Activated CD4-positive, alpha-beta T cell treated with anti-CD3 and anti-CD28 coated beads, Interleukin-2, Interleukin-4, amounts not matched to agents 100 ng/mL and 50 ng/mL, durations not matched to agents 16 hours and 8 hours (primary cell): Measurements from ENCODE around the gene THAP3.
"Not testable (repeated sequence)": the region's sequence is repeated elsewhere in the genome, so short reads cannot be mapped to it uniquely, and the experiment has no call there.

Experiments
- DNase-seq: peaks from one replicate; pipeline ENCODE4 v3.0.0-alpha.2; 2020; ENCODE audit warnings: low spot score

THAP3 gene

DNA sequence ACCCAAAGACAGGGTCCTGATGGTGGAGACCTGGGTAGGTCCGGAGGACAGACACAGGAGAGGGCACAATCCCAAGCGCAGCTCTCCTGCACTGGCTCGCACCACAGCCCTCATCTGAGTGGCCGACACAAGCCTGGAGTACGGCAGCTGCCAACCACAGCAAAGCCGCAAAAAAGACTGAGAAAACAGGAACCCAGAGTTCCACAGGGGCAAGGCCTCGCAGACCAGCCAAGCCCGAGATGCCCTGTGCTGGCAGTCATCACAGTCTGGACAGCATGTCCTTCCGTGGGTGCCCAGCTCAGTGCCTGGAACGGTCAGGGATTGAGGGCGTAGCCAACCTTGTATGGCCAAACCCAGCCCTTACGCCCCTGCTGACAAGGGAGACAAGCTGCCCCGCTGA lies 33.4 kb upstream of the THAP3 start:
- DNase-seq: no peak

DNA sequence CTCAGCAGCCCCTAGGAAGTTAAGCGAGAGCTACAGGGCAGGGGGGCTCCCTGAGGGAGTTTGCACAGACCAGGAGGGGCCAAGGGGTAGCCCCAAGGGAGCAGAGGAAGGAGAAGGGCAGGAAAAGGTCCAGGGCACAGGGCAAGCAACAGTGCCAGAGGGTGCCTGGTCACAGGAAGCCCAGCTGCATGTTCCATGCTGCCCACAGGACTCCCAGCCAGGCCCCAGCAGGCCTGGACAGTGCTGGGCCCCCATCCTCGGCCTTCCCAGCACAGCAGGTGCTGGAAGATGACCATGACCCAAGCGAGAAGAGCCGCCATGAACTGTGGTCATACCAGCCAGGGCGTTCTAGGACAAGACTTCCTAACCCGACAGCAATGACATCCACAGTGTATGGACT lies 33.0 kb upstream of the THAP3 start:
- DNase-seq: no peak

DNA sequence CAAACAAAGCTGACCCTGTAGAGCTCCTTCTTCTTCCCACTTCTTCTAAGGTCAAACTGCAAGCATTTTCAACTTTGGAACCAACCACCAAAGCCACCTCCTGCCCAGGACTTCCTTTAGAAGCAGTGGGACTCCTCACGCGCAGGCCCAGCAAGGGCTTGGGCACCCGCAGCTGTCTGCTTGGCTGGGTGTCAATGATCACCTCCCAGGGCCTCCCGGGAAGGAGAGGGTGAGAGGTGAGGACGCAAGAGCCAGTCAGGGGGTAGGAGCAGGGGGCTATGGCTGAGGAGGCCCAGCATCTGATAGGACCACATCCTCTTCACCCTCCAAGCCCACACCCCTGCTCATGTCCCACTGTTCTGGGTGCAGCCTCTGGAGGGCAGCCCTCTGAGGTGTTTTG lies 32.2 kb upstream of the THAP3 start:
- DNase-seq: no peak

DNA sequence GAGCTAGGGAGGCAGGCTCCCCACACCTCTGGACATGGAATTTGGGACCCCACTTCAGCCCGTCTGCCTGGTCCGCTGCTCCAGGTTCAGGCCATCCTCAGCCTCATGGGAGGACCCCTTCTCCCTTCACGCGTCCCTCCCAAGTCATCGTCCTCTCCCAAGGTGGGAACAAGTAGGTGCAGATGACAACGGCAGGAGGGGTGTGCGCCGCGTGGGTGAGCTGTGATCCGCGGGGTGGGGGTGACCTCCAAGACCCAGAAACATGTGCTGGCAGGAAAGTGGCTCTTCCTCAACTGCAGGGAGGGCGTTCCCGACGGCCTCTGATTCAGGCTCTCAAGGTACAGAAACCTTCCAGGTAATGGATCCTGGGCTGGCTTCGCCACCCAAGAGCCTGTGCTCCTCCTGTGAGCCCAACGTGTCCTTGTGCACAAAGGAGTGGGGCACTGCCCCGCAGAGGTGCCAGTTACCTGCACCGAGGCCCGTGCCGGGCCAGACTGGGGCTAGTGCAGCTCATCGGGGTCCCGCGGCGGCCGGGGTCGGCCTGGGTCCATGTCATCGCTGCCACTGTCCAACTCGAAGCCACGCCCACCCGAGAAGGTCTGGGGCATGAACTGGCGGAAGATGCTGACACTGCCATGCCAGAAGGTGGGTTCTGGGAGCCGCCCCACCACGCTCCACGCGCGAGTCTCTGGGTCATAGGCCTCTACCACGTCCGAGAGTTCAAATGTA lies 31.6 kb upstream of the THAP3 start:
- DNase-seq: no peak

DNA sequence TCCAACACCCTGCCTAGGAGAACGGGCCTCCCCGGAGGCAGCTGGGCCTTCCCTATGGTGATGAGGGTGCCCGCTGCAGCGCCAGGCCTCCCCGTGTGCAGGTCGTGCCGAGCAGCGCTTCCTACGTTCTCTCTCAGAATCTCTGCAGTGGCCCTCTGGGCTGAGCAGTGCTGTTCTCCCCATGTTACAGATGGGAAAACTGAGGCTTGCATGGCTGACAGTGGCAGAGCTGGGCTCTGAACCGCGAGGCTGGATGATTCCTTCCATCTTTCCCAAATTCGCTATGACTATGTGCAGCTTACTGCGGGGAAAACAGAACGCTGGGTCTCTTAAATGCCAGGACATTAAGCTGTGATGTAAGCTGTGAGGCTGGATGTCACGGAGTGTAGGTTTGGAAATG lies 30.9 kb upstream of the THAP3 start:
- no peak for DNase-seq

DNA sequence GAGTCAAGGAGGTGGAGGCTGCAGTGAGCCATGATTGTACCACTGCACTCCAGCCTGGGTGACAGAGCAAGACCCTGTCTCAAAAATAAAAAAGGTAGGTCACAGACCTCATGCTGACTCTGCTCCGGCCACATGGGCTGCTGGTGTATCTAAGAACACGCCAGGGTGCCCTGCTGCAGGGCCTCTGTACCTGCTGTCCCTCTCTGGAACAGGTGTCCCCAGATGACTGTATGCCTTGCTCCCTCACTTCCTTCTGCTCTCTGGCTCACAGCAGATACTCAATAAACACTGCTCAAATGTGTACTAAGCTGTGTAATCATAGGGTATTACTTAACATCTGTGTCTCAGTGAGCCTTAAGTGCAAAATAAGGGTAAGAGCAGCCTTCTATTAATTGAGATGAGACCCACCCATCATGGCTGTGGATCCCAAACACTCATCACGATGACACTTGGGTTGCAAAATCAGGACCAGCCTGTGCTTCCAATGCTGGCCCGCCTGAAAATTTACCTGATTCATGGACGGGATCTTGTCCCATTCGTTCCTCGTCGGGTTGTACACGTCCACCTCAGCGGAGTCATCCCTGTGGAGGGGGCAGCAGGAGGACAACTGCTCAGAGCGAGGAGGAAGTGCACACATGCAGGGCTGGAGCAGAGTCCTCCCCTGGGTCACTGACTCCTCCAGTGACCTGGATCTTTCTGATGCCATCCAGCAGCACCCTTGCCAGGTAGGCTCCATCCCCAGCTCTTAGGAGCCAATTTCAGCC lies 29.5 kb upstream of the THAP3 start:
- DNase-seq: no peak

DNA sequence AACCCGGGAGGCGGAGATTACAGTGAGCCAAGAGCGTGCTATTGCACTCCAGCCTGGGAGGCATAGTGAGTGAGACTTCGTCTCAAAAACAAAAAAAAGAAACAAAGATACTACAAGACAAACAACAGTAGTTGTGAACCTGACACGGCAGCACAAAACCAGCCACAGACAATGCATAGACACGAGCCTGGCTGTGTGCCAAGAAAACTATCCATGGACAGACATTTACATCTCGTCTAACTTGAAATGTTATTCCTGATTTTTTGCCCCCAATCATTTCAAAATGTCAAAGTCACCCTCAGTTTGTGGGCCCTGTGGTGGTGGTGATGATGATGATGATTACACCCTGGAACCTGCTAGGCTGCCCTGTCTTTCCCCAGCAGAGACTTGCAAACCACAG lies 28.3 kb upstream of the THAP3 start:
- no peak for DNase-seq

DNA sequence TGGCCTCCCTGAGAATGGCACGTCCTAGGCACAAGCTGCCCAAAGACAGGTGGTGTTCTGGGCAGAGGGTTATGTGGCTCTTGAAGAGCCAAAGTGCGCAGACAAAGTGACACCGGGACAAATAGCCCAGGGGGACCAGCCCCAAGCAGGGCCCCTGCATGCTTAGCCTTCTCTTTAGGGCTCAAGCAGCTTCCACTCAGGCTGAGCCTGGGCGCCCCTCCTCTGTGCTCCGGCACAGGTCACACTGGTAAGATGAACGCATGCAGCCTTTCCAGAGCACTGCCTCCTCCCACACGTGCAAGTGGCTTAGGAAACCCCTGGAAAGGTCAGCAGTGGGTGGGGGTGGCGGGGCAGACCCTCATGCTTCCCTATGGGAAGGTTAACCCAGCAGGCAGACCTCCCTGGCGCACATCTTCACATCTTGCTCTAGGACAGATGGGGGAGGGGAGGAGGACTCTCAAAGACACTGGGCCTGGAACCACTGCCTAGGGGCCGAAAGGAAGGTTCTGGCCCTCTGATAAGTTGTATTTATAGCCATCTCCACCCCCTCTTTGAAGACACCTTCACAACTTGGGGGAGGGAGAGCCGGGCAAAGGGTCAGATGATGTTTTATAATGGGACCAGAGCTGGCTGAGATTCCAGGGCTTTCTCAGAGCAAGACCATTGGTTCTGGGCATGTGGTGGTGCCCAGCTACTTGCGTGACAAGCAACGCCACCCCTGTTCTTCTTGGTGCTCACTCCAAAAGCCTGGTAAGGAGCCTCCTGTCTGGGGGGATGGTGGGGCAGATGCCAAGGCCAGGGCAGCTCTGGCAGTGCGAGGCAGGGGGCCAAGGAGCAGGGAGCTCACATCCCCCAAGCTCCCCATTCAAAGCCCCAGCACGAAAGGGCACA lies 27.5 kb upstream of the THAP3 start:
- no peak for DNase-seq

DNA sequence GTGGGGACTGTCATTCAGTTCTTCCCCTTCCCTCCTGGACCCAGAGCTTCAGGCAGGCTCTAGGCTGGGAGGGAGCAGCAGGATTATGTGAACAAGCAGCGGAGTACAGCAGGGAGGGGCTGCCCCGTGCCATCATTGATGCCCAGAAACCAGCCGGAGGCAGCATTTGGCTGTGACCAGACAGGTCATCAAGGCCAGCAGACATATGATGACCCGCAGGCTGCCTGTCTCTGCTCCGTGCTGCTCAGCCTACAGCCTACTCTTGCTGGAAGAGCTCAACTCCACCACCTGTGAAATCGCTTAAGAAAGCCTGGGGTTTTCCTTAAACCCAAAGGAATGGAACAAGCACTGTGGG lies 26.9 kb upstream of the THAP3 start:
- no peak for DNase-seq

DNA sequence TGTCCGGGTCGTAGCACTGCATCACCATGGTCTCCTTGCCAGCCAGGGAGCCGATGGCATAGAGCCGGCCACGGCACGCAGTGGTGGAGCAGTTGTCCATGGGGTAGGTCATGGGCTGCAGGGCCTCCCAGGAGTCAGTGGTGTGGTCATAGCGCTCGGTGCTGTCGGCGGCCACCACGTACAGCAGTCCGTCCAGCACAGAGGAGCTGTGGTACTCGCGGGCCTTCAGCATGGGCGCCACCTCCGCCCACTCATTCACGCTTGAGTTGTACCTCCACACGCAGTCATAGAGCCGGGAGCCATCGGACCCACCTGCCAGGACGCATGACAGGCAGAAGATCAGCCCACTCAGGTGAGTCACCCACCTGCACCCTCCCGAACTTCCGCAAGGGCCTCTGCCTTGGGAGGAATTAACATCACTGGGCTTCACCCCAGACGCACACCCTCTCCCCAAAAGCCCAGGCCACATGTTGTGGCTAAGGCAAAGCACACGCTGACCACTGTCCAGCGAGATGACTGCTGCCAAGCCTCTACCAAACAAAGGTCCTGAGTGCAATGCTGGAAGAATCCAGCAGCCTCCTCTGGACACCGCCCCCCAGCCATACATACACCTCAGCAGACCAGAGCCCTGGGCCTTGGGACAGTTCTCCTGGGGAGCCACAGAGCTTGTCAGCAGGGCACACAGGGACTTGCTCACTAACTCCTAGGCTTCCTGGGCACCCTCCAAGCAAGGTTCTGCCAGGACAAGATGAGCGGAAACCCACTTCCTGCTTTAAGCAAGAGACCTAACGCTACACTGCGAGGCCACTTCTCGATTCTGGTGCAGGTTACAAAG lies 25.3 kb upstream of the THAP3 start:
- peak; percentile 52 for DNase-seq

DNA sequence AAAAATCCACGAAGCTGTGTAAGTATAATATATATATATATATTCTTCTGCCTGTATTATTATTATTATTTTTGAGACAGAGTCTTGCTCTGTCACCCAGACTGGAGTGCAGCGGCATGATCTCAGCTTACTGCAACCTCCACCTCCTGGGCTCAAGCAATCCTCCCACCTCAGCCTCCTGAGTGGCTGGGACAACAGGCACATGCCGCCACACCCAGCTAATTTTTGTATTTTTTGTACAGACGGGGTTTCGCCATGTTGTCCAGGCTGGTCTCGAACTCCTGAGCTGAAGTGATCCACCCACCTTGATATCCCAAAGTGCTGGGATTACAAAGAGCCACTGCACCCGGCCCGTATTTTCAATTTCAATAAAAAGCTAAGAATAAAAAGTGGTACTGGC lies 24.7 kb upstream of the THAP3 start:
- not testable (repeated sequence) for DNase-seq

DNA sequence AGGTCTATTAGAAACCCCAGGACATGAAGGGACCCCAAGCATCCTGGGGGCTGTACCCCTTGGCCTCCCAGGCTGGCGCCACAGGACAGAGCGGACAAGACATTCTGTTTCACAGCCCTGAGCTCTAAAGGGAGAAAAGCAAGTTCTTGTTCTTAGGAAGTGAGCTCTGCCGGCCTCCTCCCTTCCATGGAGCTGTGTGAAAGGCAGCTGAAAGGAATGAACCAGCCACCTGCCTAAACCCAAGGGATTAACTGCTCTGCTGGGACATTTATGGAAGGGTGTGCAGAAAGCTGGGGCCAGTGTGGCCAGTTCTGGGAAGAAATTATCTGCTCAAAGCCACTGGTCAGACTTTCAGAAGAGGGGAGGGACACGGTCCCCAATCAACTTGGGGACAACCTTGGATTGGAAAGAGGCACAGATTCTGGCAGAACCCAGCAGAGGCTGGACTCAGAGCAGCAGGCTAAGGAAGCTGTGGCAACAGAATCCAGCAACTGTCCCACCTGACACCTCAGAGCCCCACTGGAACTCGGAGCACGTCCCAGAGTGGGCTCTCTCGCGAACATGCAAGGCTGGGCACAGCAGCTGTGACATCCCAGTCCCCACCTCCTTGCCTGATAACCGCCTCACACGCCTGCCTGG lies 24.1 kb upstream of the THAP3 start:
- DNase-seq: no peak

DNA sequence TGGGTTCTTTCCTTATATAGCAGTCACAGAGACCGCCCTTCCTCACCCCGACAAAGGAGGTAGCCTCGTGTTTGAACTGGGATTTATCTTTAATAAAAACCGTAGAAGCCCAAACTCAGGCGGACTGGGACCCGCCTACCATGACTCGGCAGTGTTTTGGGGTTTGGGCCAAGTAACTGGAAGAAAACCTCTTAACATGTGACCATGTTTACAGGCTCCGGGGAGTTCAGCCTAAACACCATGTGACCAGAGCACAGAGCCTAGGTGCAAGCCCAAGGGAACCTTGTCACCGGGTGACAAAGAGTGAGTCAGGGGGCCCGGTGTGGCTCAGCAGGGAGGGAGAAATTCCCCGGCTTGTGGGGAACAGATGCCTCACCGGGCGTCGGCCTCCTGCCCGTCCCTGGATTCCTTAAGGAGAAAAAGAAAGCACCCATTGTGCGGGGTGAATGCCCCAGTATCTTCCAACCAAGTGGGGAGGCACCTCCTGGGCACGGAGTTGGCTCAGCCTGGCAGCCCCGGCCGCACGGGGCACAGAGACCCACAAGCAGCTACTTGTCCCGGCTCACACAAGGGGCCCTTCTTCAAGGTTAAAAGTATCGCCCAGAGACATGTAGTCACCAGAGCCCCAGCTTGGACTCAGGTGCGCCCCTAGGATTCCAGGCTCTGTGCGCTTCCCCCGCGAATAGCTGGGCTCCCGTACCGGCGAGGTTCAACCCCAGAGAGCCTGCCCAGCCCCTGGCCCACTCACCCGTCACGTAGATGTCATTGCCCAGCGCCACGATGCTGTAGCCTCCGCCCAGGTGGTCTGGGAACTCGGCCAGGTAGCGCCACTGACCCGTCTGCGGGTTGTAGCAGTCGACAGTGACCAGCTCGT lies 23.4 kb upstream of the THAP3 start:
- DNase-seq: peak; percentile 87

DNA sequence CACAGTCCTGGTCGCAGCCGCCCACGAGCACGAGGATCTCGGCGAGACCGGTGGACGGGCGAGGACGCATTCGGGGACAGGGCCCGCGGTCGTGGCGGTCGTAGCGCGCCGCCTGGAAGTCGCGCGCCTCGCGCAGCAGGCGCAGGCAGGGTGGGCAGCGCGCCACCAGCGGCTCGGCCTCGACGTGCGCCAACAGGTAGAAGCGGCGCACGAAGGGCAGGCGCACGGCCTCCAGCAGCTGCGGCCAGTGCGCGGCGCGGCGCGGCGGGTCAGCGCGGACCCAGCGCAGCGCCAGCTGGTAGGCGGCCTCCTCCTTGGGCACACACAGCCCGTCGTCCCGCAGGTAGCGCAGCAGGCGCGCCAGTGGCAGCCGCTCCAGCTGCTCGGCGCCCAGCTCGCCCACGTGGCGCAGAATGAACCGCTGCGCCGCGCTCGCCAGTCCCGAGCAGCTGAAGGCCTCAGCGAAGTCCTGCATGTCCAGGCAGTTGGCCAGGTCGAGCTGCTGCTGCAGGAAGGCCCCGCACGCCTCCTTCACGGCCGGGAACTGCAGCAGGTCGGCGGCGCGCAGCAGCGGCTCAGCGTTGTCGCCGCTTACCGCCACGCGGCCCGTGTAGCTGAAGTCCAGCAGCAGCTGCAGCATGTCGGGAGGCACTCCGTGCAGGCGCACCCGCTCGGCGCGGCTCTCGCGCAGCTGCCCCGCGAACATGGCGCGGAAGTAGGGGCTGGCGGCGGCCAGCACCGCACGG lies 22.6 kb upstream of the THAP3 start:
- DNase-seq: no peak

DNA sequence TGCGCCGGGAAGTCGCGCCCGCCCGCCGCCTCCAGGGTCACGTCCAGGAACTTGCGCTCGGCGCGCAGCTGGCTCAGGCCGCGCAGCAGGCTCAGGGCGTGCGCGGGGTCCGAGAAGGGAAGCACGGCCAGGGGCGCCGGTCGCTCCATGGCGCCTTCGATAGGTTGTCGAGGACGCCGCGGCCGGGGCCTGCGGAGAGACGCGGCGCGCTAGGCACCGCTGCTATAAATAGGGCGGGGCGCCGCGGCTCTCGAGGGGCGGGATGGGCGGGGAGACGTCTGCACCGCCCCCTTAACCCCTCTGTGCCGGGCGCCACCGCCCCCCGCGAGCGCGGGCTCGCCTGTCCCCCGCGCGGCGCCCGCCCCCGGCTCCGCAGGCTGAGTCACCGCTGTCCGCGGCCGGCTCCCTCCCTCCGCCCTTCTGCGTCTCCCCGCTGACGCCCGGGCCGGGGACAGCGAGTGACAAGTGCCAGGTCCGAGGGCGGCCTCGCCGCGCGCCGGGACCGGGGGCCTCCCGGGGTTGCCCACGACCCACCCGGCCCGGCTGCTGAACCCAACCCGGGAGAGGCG lies 21.9 kb upstream of the THAP3 start, which contains the start of gene KLHL21:
TSS of gene KLHL21 (minus strand) at position 201 of the 569 bp plus-strand sequence. CDS start at position 149, 52 bp downstream.
- peak; percentile 88 for DNase-seq

DNA sequence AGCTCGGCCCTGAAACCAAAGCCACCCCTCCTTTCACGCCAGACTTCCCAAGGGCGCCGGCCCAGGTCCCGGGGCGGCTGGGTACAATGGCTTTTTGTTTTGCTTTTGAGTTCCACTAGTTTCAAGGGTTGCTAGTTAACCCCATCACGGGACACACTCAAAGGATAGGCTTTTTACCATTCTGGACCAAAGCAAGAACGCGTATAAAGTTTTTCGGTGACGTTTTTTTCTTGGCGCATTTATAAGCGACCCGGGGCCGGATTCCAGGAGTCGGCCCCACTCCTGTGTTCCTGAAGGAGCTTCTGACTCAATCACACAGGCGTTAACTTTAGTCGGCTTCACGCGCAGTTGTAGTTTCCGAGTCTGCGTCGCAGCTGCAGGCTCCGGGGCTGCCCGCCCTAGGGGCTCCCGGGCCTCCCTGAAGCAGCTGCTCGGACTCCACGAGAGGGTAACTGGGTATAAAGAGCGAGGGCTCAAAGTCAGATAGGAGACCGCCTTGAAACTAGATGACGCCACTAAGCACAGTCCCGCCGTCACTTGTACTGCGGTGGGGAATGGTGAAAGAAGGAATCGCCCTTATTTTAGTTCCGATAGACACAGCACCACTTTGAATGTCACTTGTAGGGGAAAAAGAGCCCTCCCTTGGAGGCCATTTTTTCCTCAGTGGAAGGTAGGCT lies 21.3 kb upstream of the THAP3 start:
- DNase-seq: peak; percentile 64

DNA sequence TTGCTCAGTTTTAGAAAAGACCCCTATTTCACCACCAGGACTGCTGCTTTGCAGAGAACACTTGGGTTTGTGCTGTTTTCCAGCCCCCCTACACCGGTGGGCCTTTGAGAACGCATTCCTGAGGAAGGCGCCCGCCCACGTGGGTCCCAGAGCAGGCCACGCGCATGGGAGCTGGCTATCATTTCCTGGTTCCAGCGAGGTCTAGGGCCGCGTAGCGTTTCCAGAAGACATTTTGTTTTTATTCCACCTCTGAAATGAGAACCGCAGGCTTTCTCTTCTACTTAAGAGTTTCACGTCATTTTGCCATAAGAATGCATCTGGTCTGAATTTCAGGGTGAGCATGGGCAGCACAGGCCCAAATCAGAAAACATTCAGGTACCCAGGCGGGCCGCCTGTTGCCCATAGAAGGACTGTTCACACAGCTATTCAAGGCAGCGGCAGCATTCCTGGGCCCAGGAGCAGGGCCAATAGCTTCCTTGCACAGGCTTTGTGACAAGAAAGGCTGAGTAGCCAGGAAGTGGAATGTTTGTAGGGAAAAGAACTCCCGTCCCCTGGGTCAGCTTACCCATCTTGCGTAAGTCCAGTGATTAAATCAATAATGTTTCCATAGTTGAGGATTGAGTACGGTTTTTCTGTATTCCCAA lies 20.6 kb upstream of the THAP3 start:
- DNase-seq: no peak
